Measurements from ENCODE around the gene HTD2.

HTD2 gene

DNA sequence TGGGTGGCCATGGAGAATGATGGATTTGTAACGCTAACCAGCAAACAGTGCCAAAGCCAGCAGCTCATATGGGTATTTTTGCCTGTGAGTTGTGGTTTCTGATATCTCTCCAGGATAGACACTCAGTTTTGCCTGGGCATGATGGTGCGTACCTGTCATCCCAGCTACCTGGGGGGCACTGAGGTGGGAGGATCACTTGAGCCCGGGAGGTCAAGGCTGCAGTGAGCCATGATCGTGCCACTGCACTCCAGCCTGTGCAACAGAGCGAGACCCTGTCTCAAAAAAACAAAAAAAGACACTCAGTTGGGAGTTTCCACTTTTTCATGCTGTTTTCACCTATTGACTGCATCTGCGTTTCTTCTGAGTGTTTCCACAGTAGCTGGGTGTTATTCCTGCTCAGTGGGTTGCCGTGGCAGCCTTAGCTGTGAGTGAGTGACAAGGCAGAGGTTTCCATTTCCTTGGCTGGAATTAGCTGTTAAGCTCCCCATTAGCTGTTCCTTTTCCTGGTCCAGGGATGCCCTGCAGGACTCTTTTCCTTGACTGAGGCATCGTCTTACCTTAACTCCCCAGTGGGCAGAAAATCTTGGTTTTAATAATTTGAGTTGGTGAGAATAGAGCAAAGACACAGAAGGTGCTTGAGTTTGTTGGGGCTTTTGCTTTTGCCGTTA lies 14.5 kb upstream of the HTD2 start:
- Histone ChIP-seq H3K27ac (ENCODE audit: insufficient read depth, low read depth, low read length, poor library complexity, severe bottlenecking) (no peak overlapping the region), H3K4me1 (ENCODE audit: control insufficient read depth, insufficient read depth, low read length) (no peaks in the 10 kb centered on the region), H3K9me3 (ENCODE audit: control insufficient read depth, low read length) (no peaks in the 10 kb centered on the region), H3K36me3 (ENCODE audit: control insufficient read depth, insufficient read depth, low read length) (no peaks in the 10 kb centered on the region), H3K4me3 (ENCODE audit: insufficient read depth, low read depth, low read length) (no peak overlapping the region), H3K27me3 (ENCODE audit: control insufficient read depth, insufficient read depth, low read length, poor library complexity, severe bottlenecking) (no peaks in the 10 kb centered on the region)
- 81% methylated on average over 9 of the region's 9 CpGs for WGBS, 2 experiments

DNA sequence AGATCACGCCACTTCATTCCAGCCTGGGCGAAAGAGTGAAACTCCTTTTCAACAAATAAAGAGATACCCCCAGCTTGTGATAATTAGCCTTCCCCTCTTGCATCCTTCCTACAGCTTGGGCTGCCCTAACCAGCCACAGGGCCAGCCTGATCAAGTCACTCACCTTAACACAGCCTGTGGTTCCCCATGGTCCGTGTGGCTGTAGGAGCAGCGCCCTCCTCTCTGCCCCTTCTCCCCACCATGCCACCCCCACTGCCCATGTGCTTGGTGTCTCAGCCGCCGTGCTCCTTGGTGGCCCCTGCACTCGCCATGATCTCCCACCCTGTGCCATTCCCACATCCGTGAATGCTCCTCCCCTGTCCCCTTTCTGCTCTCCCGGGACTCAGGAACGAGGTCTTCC lies 13.5 kb upstream of the HTD2 start:
- no peak overlapping the region for H3K4me3 ChIP-seq (ENCODE audit: insufficient read depth, low read depth, low read length)
- no peaks in the 10 kb centered on the region for H3K9me3 ChIP-seq (ENCODE audit: control insufficient read depth, low read length)
- H3K36me3 ChIP-seq (ENCODE audit: control insufficient read depth, insufficient read depth, low read length), result no peaks in the 10 kb centered on the region
- no peak overlapping the region for H3K27ac ChIP-seq (ENCODE audit: insufficient read depth, low read depth, low read length, poor library complexity, severe bottlenecking)
- no peaks in the 10 kb centered on the region for H3K4me1 ChIP-seq (ENCODE audit: control insufficient read depth, insufficient read depth, low read length)
- H3K27me3 ChIP-seq (ENCODE audit: control insufficient read depth, insufficient read depth, low read length, poor library complexity, severe bottlenecking), result no peaks in the 10 kb centered on the region
- WGBS, 2 experiments, result 86% methylated on average over 10 of the region's 10 CpGs

DNA sequence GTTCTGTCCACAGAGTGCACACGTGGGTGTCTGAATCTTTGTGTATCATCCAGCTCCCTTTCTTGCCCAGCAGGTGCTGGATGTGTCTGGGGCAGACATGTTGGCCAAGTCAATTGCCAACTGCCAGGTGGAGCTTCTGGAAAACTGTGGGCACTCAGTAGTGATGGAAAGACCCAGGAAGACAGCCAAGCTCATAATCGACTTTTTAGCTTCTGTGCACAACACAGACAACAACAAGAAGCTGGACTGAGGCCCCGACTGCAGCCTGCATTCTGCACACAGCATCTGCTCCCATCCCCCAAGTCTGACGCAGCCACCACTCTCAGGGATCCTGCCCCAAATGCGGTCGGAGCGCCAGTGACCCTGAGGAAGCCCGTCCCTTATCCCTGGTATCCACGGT lies 12.8 kb upstream of the HTD2 start:
- 86 to 89% methylated on average over 9 of the region's 9 CpGs for WGBS, 2 experiments
- Histone ChIP-seq H3K27me3 (ENCODE audit: control insufficient read depth, insufficient read depth, low read length, poor library complexity, severe bottlenecking) (no peaks in the 10 kb centered on the region), H3K9me3 (ENCODE audit: control insufficient read depth, low read length) (no peaks in the 10 kb centered on the region), H3K4me1 (ENCODE audit: control insufficient read depth, insufficient read depth, low read length) (no peaks in the 10 kb centered on the region), H3K27ac (ENCODE audit: insufficient read depth, low read depth, low read length, poor library complexity, severe bottlenecking) (no peak overlapping the region), H3K36me3 (ENCODE audit: control insufficient read depth, insufficient read depth, low read length) (no peaks in the 10 kb centered on the region), H3K4me3 (ENCODE audit: insufficient read depth, low read depth, low read length) (no peak overlapping the region)

DNA sequence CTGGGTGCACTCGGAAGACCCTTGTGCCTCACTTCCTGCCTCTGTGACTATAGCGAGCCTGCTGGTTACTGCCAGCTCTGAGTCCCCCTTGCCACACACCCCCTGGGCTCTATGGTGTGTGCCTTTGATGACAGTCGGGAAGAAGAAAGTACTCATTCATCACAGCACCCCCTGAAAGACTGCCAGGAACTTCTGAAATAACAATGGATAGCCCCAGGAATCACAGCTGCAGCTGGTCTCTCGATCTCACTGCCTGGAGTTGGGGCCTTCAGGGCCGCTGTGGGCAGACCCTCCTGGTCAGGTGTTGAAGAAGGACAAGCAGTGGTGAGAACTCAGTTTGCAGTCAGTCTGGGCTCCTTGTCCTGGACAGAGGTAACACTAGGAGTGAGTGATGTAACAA lies 10.1 kb upstream of the HTD2 start:
- Histone ChIP-seq H3K9me3 (ENCODE audit: control insufficient read depth, low read length) (no peaks in the 10 kb centered on the region), H3K4me3 (ENCODE audit: insufficient read depth, low read depth, low read length) (no peak overlapping the region), H3K27me3 (ENCODE audit: control insufficient read depth, insufficient read depth, low read length, poor library complexity, severe bottlenecking) (peaks cover 1% of the 10 kb centered on the region), H3K27ac (ENCODE audit: insufficient read depth, low read depth, low read length, poor library complexity, severe bottlenecking) (no peak overlapping the region), H3K36me3 (ENCODE audit: control insufficient read depth, insufficient read depth, low read length) (no peaks in the 10 kb centered on the region), H3K4me1 (ENCODE audit: control insufficient read depth, insufficient read depth, low read length) (peaks cover 9% of the 10 kb centered on the region)
- 47 to 57% methylated on average over 5 of the region's 5 CpGs for WGBS, 2 experiments

DNA sequence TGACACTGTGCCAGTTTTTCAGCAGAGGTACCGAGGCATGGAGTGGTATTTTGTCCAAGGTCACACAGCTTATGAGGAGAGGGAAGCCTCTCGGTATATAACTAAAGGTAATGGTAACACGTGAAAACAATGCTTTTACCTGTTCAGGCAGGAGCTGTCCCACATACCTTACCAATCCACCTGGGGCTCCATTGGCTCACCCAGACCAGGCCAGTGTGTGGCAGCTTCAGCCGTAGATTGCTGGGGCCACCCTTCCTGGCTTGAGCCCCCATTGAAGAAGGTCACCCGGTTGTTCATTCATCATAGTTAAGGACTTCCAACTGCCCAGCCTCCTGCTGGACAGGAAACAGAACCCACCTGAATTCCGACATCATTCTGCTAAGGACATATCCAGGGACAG lies 9.5 kb upstream of the HTD2 start:
- no peaks in the 10 kb centered on the region for H3K36me3 ChIP-seq (ENCODE audit: control insufficient read depth, insufficient read depth, low read length)
- H3K27me3 ChIP-seq (ENCODE audit: control insufficient read depth, insufficient read depth, low read length, poor library complexity, severe bottlenecking), result peaks cover 7% of the 10 kb centered on the region
- WGBS, 2 experiments, result 88 to 93% methylated on average over 6 of the region's 6 CpGs
- peaks cover 9% of the 10 kb centered on the region for H3K4me1 ChIP-seq (ENCODE audit: control insufficient read depth, insufficient read depth, low read length)
- no peaks in the 10 kb centered on the region for H3K9me3 ChIP-seq (ENCODE audit: control insufficient read depth, low read length)
- H3K27ac ChIP-seq (ENCODE audit: insufficient read depth, low read depth, low read length, poor library complexity, severe bottlenecking), result no peak overlapping the region
- H3K4me3 ChIP-seq (ENCODE audit: insufficient read depth, low read depth, low read length), result no peak overlapping the region

DNA sequence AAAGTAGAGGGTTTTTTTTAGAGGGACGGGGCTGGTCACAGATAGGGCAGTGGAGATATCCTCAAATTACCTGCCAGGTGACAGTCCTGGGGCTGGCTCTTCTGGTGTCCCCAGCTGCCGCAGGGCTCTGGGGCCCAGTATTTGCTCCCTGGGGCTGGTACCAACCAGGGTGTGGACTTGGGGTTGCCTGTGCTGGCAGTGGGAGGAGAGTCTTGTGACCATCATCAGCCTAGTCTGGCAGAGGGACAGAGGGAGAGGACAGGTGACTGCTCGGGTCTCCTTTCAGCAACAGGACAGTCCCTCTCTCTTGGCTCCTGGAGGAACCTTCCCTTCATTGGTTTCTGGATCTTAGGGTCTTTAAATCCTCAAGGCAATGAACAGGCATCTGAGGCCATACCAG lies 8.1 kb upstream of the HTD2 start:
- H3K27me3 ChIP-seq (ENCODE audit: control insufficient read depth, insufficient read depth, low read length, poor library complexity, severe bottlenecking), result peaks cover 10% of the 10 kb centered on the region
- no peaks in the 10 kb centered on the region for H3K36me3 ChIP-seq (ENCODE audit: control insufficient read depth, insufficient read depth, low read length)
- no peak overlapping the region for H3K4me3 ChIP-seq (ENCODE audit: insufficient read depth, low read depth, low read length)
- no peaks in the 10 kb centered on the region for H3K9me3 ChIP-seq (ENCODE audit: control insufficient read depth, low read length)
- peaks cover 9% of the 10 kb centered on the region for H3K4me1 ChIP-seq (ENCODE audit: control insufficient read depth, insufficient read depth, low read length)
- no peak overlapping the region for H3K27ac ChIP-seq (ENCODE audit: insufficient read depth, low read depth, low read length, poor library complexity, severe bottlenecking)
- WGBS, 2 experiments, result 77 to 80% methylated on average over 3 of the region's 3 CpGs

DNA sequence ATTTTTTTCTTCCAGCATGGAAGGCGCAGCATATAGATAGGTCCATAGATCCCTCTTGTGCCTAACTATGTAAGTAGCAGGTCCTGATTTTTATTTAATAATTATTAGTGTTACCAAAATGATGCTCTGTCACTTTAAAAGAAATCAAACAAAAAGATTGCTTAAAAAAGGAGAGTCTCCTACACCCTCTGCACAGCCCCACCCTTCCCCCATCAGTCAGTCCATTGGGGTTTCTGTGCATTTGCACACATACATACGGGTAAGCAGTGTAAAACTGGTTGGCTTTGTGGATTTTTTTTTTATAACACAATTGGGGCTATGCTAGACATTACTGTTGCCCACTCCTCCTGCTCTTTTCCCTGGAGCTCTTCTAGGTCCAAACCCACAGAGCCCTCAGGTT lies 7.2 kb upstream of the HTD2 start:
- Histone ChIP-seq H3K36me3 (ENCODE audit: control insufficient read depth, insufficient read depth, low read length) (no peaks in the 10 kb centered on the region), H3K27me3 (ENCODE audit: control insufficient read depth, insufficient read depth, low read length, poor library complexity, severe bottlenecking) (peaks cover 10% of the 10 kb centered on the region), H3K9me3 (ENCODE audit: control insufficient read depth, low read length) (no peaks in the 10 kb centered on the region), H3K4me1 (ENCODE audit: control insufficient read depth, insufficient read depth, low read length) (peaks cover 9% of the 10 kb centered on the region), H3K4me3 (ENCODE audit: insufficient read depth, low read depth, low read length) (no peak overlapping the region), H3K27ac (ENCODE audit: insufficient read depth, low read depth, low read length, poor library complexity, severe bottlenecking) (no peak overlapping the region)
- 100% methylated on average over 1 of the region's 2 CpGs for WGBS, 2 experiments

DNA sequence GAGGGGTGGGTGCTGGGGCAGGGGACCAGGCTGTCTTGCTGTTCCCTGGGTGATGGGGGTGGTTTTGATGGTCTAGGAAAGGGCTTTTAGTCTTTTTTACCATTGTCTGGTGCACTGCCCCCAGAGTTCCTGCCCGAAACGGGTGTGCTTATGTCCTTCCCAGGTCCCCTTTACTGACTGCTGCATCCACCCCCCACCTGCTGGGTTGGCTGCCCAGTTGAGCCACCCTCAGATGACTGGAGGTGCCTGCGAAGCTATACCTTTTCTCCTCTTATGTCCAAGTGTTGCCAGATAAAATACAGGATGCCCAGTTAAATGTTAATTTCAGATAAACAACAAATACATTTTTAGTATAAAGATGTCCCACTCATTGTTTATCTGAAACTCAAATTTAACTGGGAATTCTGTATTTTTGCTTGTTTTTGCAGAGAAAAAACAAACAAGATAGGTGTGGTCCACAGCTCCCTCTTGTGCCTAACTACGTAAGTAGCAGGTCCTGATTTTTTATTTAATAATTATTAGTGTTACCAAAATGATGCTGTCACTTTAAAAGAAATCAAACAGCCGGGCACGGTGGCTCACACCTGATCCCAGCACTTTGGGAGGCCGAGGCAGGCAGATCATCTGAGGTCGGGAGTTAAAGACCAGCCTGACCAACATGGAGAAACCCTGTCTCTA lies 6.3 kb upstream of the HTD2 start:
- Histone ChIP-seq H3K9me3 (ENCODE audit: control insufficient read depth, low read length) (no peaks in the 10 kb centered on the region), H3K27me3 (ENCODE audit: control insufficient read depth, insufficient read depth, low read length, poor library complexity, severe bottlenecking) (peaks cover 10% of the 10 kb centered on the region), H3K27ac (ENCODE audit: insufficient read depth, low read depth, low read length, poor library complexity, severe bottlenecking) (no peak overlapping the region), H3K4me3 (ENCODE audit: insufficient read depth, low read depth, low read length) (no peak overlapping the region), H3K36me3 (ENCODE audit: control insufficient read depth, insufficient read depth, low read length) (no peaks in the 10 kb centered on the region), H3K4me1 (ENCODE audit: control insufficient read depth, insufficient read depth, low read length) (peaks cover 9% of the 10 kb centered on the region)
- 15 to 27% methylated on average over 7 to 8 of the region's 8 CpGs for WGBS, 2 experiments

DNA sequence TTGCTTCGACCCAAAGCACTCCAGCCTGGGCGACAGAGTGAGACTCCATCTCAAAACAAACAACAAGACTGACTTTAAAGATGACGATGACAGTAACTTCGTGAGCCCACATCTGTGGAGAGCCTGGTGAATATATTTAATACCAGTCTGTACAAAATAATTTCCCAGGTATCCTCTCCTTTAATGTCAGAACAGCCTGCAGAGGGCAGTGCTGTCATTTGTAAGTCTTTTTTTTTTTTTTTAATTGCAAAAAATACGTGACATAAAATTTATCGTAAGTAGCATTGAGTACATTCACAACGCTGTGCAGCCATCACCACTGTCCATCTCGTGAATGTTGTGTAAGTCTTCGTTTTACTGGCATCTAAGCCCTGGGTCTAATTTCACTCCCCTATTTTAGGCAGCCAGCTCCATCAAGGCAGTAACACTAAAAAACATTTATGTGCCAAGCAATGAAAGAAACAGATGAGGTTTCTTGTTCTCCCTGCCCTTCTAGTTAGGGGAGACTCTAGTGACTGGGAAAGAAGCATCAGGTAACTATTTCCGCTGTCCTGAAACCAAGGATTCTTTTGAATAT lies 1.4 kb downstream of the HTD2 start:
- Histone ChIP-seq H3K36me3 (ENCODE audit: control insufficient read depth, insufficient read depth, low read length) (peaks cover 10% of the 10 kb centered on the region), H3K9me3 (ENCODE audit: control insufficient read depth, low read length) (no peaks in the 10 kb centered on the region), H3K4me3 (ENCODE audit: insufficient read depth, low read depth, low read length) (peak overlapping the region; percentile 86), H3K27me3 (ENCODE audit: control insufficient read depth, insufficient read depth, low read length, poor library complexity, severe bottlenecking) (no peaks in the 10 kb centered on the region), H3K27ac (ENCODE audit: insufficient read depth, low read depth, low read length, poor library complexity, severe bottlenecking) (no peak overlapping the region), H3K4me1 (ENCODE audit: control insufficient read depth, insufficient read depth, low read length) (peaks cover 4% of the 10 kb centered on the region)
- WGBS, 2 experiments, result 77 to 83% methylated on average over 10 of the region's 10 CpGs

DNA sequence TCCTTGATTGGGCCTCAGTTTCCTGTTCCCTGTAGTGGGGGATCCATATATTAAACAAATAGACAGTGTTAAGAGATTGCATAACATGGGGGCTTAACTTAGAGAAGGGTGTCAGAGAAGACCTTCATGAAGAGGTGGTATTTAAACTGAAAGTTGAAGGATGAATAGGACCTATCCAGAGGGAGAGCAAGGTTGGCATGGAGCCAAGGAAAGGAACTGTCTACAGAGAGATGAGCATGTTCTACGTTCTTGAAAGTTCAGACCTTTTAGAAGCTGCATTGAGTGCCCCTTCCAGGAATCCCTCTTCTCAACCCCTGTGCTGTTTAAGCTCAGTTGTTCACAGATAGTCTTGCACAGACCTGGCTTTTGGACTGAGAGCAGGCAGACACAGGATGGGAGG lies 2.4 kb downstream of the HTD2 start:
- Histone ChIP-seq H3K4me3 (ENCODE audit: insufficient read depth, low read depth, low read length) (no peak overlapping the region), H3K36me3 (ENCODE audit: control insufficient read depth, insufficient read depth, low read length) (peaks cover 16% of the 10 kb centered on the region), H3K27ac (ENCODE audit: insufficient read depth, low read depth, low read length, poor library complexity, severe bottlenecking) (no peak overlapping the region), H3K4me1 (ENCODE audit: control insufficient read depth, insufficient read depth, low read length) (peaks cover 4% of the 10 kb centered on the region), H3K9me3 (ENCODE audit: control insufficient read depth, low read length) (no peaks in the 10 kb centered on the region), H3K27me3 (ENCODE audit: control insufficient read depth, insufficient read depth, low read length, poor library complexity, severe bottlenecking) (no peaks in the 10 kb centered on the region)
- 98 to 100% methylated on average over 1 of the region's 1 CpG for WGBS, 2 experiments

All from ectodermal cell (in vitro differentiated cells).